RWPE2 (cell line): ENCODE results near the gene TNFSF15.

Experiments used
- ATAC-seq: fragments of 200-7000 bp; cut with Tn5 transposase; 3 replicates; pipeline ENCODE4 v1.9.1; 2021; ENCODE audit warnings: low read depth
- DNase-seq: peaks from one replicate; pipeline ENCODE4 v3.0.0-alpha.2; 2020; ENCODE audit warnings: low spot score
- H3K27ac ChIP-seq: fragments of 450-650 bp; 2 replicates; pipeline ENCODE4 v1.5.1; 2017; ENCODE audit warnings: mild to moderate bottlenecking; ENCODE audit not compliant: poor library complexity, severe bottlenecking
- H3K27me3 ChIP-seq: fragments of 250-450 bp; sonication (Bioruptor Pico); 2 replicates; pipeline ENCODE4 v1.5.1; 2021; ENCODE audit warnings: mild to moderate bottlenecking, moderate library complexity; ENCODE audit not compliant: insufficient read depth, poor library complexity, severe bottlenecking
- H3K36me3 ChIP-seq: fragments of 250-450 bp; sonication (Bioruptor Pico); 2 replicates; pipeline ENCODE4 v1.5.1; 2020; ENCODE audit warnings: low read depth, mild to moderate bottlenecking, moderate library complexity
- H3K4me1 ChIP-seq: fragments of 250-450 bp; sonication (Bioruptor Pico); 2 replicates; pipeline ENCODE4 v1.5.1; 2021; ENCODE audit warnings: mild to moderate bottlenecking, moderate library complexity; ENCODE audit not compliant: insufficient read depth, poor library complexity, severe bottlenecking
- H3K4me3 ChIP-seq: fragments of 250-450 bp; sonication (Bioruptor Pico); 2 replicates; pipeline ENCODE4 v1.5.1; 2021; ENCODE audit warnings: mild to moderate bottlenecking, moderate library complexity; ENCODE audit not compliant: severe bottlenecking
- H3K9me3 ChIP-seq: fragments of 250-450 bp; sonication (Bioruptor Pico); 2 replicates; pipeline ENCODE4 v1.5.1; 2021; ENCODE audit warnings: mild to moderate bottlenecking, moderate library complexity; ENCODE audit not compliant: severe bottlenecking
- TF ChIP-seq, protein P1 (sequence below): fragments of 450-650 bp; IDR thresholded peaks from one replicate; pipeline ENCODE4 v1.5.1; 2017; ENCODE audit warnings: mild to moderate bottlenecking, moderate library complexity; ENCODE audit not compliant: poor library complexity, severe bottlenecking

Gene TNFSF15

DNA sequence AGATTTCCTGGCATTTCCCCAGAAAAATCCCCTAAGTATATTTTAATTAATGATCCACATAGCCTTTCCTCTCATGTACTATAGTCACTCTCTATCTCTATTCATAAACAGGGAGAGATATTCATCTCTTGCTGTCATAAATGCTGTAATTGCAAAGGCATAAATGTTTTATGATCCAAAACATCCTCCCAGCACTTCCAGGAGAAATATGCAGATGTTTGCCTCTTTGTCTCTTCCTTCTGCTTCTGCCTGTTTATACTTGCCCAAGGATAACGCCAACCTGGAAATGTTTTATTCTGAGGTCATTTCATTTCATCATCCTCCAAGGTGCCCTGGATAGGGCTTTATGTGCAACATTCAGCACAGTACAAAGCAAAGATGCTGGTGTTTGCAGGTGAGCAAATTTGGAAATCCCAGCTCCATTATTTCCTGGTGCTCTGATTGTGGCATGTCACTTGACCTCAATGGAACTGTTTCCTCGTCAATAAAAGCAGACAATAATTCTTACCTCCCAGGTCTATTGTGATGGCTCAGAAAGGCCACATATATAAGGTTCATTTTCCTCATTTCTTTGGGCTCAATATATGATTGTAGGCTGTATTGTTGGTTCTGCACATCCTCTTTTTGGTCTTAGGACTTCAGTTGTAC lies 6.9 kb downstream of the TNFSF15 start:
- Histone ChIP-seq H3K36me3 (no peaks in the 10 kb centered on the region), H3K27me3 (no peaks in the 10 kb centered on the region), H3K4me1 (peaks cover 16% of the 10 kb centered on the region), H3K4me3 (no peak overlapping the region), H3K27ac (peak overlapping the region; percentile 56), H3K9me3 (no peaks in the 10 kb centered on the region)
- DNase-seq, result no peak
- peak; percentile 90 for ATAC-seq
- TF ChIP-seq, protein P1, sequence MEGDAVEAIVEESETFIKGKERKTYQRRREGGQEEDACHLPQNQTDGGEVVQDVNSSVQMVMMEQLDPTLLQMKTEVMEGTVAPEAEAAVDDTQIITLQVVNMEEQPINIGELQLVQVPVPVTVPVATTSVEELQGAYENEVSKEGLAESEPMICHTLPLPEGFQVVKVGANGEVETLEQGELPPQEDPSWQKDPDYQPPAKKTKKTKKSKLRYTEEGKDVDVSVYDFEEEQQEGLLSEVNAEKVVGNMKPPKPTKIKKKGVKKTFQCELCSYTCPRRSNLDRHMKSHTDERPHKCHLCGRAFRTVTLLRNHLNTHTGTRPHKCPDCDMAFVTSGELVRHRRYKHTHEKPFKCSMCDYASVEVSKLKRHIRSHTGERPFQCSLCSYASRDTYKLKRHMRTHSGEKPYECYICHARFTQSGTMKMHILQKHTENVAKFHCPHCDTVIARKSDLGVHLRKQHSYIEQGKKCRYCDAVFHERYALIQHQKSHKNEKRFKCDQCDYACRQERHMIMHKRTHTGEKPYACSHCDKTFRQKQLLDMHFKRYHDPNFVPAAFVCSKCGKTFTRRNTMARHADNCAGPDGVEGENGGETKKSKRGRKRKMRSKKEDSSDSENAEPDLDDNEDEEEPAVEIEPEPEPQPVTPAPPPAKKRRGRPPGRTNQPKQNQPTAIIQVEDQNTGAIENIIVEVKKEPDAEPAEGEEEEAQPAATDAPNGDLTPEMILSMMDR, result no peak

DNA sequence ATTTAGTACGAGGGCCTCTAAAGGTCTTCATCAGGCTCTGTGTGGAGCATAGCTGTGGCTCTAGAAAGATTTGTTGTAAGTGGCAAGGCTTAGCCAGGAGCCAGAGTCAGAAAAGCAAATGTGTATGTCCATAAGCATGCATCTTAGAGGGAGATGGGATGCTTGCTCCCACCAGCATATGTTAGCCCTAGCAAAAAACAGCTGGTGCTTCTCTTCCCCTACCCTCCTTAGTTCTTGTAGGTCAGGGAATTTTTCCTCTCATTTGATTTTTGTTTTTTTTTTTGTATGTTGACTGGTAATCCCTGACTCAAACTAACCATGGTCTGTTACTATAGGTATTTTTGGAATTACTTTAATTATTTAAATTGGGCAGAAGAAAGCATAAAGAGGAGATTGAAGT lies 7.7 kb downstream of the TNFSF15 start:
- Histone ChIP-seq H3K27ac (peak overlapping the region; percentile 56), H3K27me3 (no peaks in the 10 kb centered on the region), H3K36me3 (no peaks in the 10 kb centered on the region), H3K9me3 (no peaks in the 10 kb centered on the region), H3K4me3 (no peak overlapping the region), H3K4me1 (peaks cover 13% of the 10 kb centered on the region)
- TF ChIP-seq, protein P1, result no peak
- ATAC-seq, result no peak
- no peak for DNase-seq

DNA sequence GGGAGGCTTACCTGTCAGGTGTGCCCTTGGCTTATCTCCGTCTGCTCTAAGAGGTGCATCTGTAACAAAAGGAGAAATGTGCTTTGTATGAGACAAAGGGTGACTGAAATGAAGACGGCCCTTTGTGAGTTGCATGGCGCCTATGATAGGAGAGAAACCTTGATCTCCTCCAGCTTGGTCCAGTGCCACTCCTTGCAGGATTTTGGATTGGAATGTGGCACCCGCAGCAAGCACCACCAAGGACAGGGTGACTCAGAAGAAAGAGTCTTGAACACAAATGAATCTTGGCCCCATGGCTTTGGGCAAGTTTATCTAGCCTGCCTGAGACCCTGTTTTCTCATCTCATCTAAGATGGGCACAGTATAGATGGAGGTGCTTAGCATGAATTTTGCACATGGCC lies 13.4 kb downstream of the TNFSF15 start:
- peaks cover 17% of the 10 kb centered on the region for H3K4me1 ChIP-seq
- no peak overlapping the region for H3K4me3 ChIP-seq
- no peak overlapping the region for H3K27ac ChIP-seq
- DNase-seq, result no peak
- TF ChIP-seq, protein P1, result no peak
- no peaks in the 10 kb centered on the region for H3K9me3 ChIP-seq
- ATAC-seq, result no peak
- H3K36me3 ChIP-seq, result no peaks in the 10 kb centered on the region
- no peaks in the 10 kb centered on the region for H3K27me3 ChIP-seq

DNA sequence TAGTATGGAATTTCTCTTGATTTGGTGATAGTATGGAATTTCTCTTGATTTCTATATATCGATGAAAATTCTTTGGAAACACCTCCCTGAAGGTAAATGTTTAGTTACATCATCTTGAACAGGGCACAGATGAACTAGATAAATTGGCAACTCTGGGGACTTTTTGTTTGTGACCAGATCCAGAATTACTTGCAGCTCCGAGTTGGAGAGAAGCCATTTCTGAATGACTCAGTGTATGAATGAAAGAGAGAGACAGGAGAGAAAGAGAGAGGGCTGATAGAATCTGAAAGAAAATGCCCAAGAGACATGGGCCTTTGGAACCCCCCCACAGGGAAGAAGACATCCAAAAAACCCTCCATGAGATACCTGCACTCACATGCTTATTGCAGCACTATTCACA lies 14.1 kb downstream of the TNFSF15 start:
- H3K4me1 ChIP-seq, result peaks cover 24% of the 10 kb centered on the region
- no peak for ATAC-seq
- no peak overlapping the region for H3K4me3 ChIP-seq
- TF ChIP-seq, protein P1, result no peak
- H3K27ac ChIP-seq, result no peak overlapping the region
- no peaks in the 10 kb centered on the region for H3K27me3 ChIP-seq
- no peaks in the 10 kb centered on the region for H3K36me3 ChIP-seq
- DNase-seq, result no peak
- no peaks in the 10 kb centered on the region for H3K9me3 ChIP-seq

DNA sequence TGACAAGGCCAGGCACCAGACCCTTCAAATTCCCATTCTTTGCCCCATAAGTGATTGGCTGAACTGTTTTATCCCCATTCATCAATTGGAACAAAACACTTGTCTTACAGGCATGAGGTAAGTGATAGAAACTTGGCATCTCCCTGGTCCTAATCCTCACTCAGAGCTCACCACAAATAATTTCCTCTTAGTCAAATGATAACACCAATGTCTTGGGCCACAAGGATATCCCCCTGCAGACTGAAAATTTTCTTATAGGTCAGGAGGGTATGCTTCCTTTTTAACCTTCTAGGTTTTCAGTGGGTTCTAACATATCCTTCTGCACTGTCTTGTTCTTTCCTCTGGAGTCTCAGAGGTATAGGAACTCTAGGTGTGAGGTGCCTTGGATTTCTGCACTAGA lies 14.5 kb downstream of the TNFSF15 start:
- H3K27me3 ChIP-seq, result no peaks in the 10 kb centered on the region
- H3K27ac ChIP-seq, result no peak overlapping the region
- ATAC-seq (no peak), DNase-seq (no peak)
- no peaks in the 10 kb centered on the region for H3K9me3 ChIP-seq
- no peak overlapping the region for H3K4me3 ChIP-seq
- peaks cover 28% of the 10 kb centered on the region for H3K4me1 ChIP-seq
- TF ChIP-seq, protein P1, result no peak
- no peaks in the 10 kb centered on the region for H3K36me3 ChIP-seq
